Lower leg skin (tissue), 4 donors: Measurements from ENCODE around the gene LRRC26. TPM values are rescaled to one million over a fixed set of nuclear protein-coding genes. Genes with fewer than 3 reads are reported as not detected.
"Not testable (repeated sequence)": the region's sequence is repeated elsewhere in the genome, so short reads cannot be mapped to it uniquely, and the experiment has no call there.

ENCODE experiments used
- DNase-seq, 2 donors: peaks; one replicate each; pipeline ENCODE4 v3.0.0-alpha.2; 2019; ENCODE audit warnings: low spot score in 2 of 2
- H3K4me3 ChIP-seq: fragments of 200-600 bp; sonication (generic); 2 replicates; pipeline ENCODE4 v1.5.1; 2017; ENCODE audit warnings: mild to moderate bottlenecking, low read depth; ENCODE audit not compliant: poor library complexity, severe bottlenecking
- POLR2A ChIP-seq, 2 donors: fragments of 450-650 bp; IDR thresholded peaks; one replicate each; pipeline ENCODE4 v1.6.1; 2016 to 2017; ENCODE audit warnings: antibody characterized with exemption in 2 of 2, mild to moderate bottlenecking in 1 of 2, moderate library complexity in 1 of 2
- WGBS, 2 donors: methylation state at CpG; one replicate each; pipeline ENCODE4 v1.1.5; 2018; 5-methylcytosine and 5-hydroxymethylcytosine counted together
- intact Hi-C: fragments of 100-400 bp; cut with DNase I; formaldehyde crosslinking; loops from one replicate; pipeline ENCODE4 v1.15.0; 2023; ENCODE audit warnings: low total_unique reads
- total RNA-seq, 4 donors: library from RNA; depleted of rRNA; stranded (reverse); fragments of >200 nt; gene quantifications; one replicate each; pipeline ENCODE4 v1.1.0, GENCODE V29; 2016
- TF ChIP-seq, protein P1 (sequence below), 3 donors: fragments of 450-650 bp; IDR thresholded peaks; one replicate each; pipeline ENCODE4 v1.5.1; 2016; ENCODE audit warnings: antibody characterized with exemption in 3 of 3, mild to moderate bottlenecking in 3 of 3, moderate library complexity in 2 of 3

LRRC26 gene
- total RNA-seq, 4 donors from 2014 or later: 4.1 to 29.0 (median 21.3) TPM

DNA sequence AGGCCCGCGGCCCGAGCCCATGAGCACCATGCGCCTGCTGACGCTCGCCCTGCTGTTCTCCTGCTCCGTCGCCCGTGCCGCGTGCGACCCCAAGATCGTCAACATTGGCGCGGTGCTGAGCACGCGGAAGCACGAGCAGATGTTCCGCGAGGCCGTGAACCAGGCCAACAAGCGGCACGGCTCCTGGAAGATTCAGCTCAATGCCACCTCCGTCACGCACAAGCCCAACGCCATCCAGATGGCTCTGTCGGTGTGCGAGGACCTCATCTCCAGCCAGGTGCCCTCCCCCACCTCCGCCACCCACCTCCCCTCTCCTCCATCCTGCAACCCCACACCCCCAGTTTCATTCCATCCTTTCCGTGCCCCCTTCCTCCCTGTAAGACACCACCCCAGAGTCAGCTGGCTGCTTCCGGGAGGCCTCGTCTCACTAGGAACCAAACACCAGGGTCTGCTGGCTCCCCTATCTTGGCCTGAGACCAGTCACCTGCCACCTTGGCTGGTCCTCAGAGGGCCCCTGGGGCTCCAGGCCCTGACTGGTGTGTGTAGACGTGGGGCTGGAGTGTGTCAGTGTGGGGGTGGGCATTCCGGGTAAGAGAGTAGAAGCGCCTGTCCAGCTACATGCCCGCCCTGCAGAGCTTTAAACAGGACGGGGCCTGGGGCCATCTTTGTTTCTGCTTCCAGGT, 30.2 kb downstream of the LRRC26 start:
- no peak for TF ChIP-seq POLR2A (IDR thresholded peaks at IDR 0.05)
- TF ChIP-seq, protein P1, sequence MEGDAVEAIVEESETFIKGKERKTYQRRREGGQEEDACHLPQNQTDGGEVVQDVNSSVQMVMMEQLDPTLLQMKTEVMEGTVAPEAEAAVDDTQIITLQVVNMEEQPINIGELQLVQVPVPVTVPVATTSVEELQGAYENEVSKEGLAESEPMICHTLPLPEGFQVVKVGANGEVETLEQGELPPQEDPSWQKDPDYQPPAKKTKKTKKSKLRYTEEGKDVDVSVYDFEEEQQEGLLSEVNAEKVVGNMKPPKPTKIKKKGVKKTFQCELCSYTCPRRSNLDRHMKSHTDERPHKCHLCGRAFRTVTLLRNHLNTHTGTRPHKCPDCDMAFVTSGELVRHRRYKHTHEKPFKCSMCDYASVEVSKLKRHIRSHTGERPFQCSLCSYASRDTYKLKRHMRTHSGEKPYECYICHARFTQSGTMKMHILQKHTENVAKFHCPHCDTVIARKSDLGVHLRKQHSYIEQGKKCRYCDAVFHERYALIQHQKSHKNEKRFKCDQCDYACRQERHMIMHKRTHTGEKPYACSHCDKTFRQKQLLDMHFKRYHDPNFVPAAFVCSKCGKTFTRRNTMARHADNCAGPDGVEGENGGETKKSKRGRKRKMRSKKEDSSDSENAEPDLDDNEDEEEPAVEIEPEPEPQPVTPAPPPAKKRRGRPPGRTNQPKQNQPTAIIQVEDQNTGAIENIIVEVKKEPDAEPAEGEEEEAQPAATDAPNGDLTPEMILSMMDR (IDR thresholded peaks at IDR 0.05): no peak
- 35 to 43% methylated on average over 25 to 37 of the region's 37 CpGs for WGBS, 2 donors
- intact Hi-C loops: no loop called here
- no peak overlapping the region for H3K4me3 ChIP-seq
- DNase-seq: no peak

GRCh38 chr9:137138722-137139467, 31.0 kb downstream of the LRRC26 start, which contains the start of gene GRIN1:
Gene GRIN1, plus strand, starts transcription at chr9:137139154. Its CDS starts 333 bp downstream, at chr9:137139487.
- H3K4me3 ChIP-seq: no peak within 1 kb of the TSS
- DNase-seq: no peak
- 12 to 31% methylated on average over 12 to 57 of the region's 104 CpGs for WGBS, 2 donors
- TF ChIP-seq, protein P1 (IDR thresholded peaks at IDR 0.05): no peak
- no peak for TF ChIP-seq POLR2A (IDR thresholded peaks at IDR 0.05)
- intact Hi-C loops: no loop called here

GRCh38 chr9:137138058-137138721, 31.7 kb downstream of the LRRC26 start:
- intact Hi-C loops: no loop called here
- DNase-seq: no peak
- 7 to 8% methylated on average over 18 to 24 of the region's 25 CpGs for WGBS, 2 donors
- TF ChIP-seq, protein P1 (IDR thresholded peaks at IDR 0.05): no peak
- no peak for TF ChIP-seq POLR2A (IDR thresholded peaks at IDR 0.05)
- no peak overlapping the region for H3K4me3 ChIP-seq

- H3K4me3 ChIP-seq: no peak overlapping the region
- TF ChIP-seq, protein P1 (IDR thresholded peaks at IDR 0.05): no peak
- no peak for TF ChIP-seq POLR2A (IDR thresholded peaks at IDR 0.05)
- WGBS, 2 donors: 64 to 71% methylated on average over 23 of the region's 23 CpGs
- no peak for DNase-seq
- intact Hi-C loops: no loop called here
These were observed 32.8 kb downstream of the LRRC26 start for GRCh38 chr9:137136881-137137607.

- DNase-seq: no peak
- H3K4me3 ChIP-seq: no peak overlapping the region
- 23 to 34% methylated on average over 12 to 18 of the region's 27 CpGs for WGBS, 2 donors
- intact Hi-C loops: no loop called here
- no peak for TF ChIP-seq POLR2A (IDR thresholded peaks at IDR 0.05)
- TF ChIP-seq, protein P1 (IDR thresholded peaks at IDR 0.05): no peak
These were observed 33.5 kb downstream of the LRRC26 start for GRCh38 chr9:137136261-137136880.

GRCh38 chr9:137135154-137135553, 34.7 kb downstream of the LRRC26 start:
- WGBS, 2 donors: 78 to 84% methylated on average over 9 of the region's 9 CpGs
- intact Hi-C loops, H3K4me3 ChIP-seq, DNase-seq: not testable (repeated sequence)
